Heart left ventricle (tissue), 16 donors: ENCODE data around the gene MEAK7. TPM values are rescaled to one million over a fixed set of nuclear protein-coding genes. Genes with fewer than 3 reads are reported as not detected.

ENCODE experiments used
- ATAC-seq, 4 donors: fragments of 200-7000 bp; cut with Tn5 transposase; one replicate each; pipeline ENCODE4 v1.9.1; 2020 to 2022; ENCODE audit warnings: moderate library complexity in 4 of 4, mild to moderate bottlenecking in 3 of 4, moderate number of reproducible peaks in 1 of 4
- DNase-seq, 5 donors: peaks; one replicate each; pipeline ENCODE4 v3.0.0-alpha.2; 2020
- H3K27ac ChIP-seq, 12 donors: fragments of 200-600 bp; sonication (generic) in 4 of 12; one replicate each; pipeline versions ENCODE4 v1.5.0 to v1.8.0; 2016 to 2022; ENCODE audit warnings: mild to moderate bottlenecking in 2 of 12
- H3K27me3 ChIP-seq, 9 donors: fragments of 200-600 bp; sonication (generic) in 2 of 9; one replicate each; pipeline versions ENCODE4 v1.5.1 to v1.8.0; 2016 to 2022; ENCODE audit warnings: mild to moderate bottlenecking in 3 of 9
- H3K36me3 ChIP-seq, 9 donors: fragments of 200-600 bp; sonication (generic) in 2 of 9; one replicate each; pipeline versions ENCODE4 v1.5.0 to v1.8.0; 2018 to 2022; ENCODE audit warnings: mild to moderate bottlenecking in 2 of 9
- H3K4me1 ChIP-seq, 12 donors: fragments of 200-600 bp; sonication (generic) in 4 of 12; one replicate each; pipeline versions ENCODE4 v1.5.0 to v1.8.0; 2016 to 2022; ENCODE audit warnings: mild to moderate bottlenecking in 3 of 12
- H3K4me3 ChIP-seq, 12 donors: fragments of 200-600 bp; sonication (generic) in 4 of 12; one replicate each; pipeline versions ENCODE4 v1.5.0 to v1.8.0; 2017 to 2022; ENCODE audit warnings: mild to moderate bottlenecking in 9 of 12, moderate library complexity in 4 of 12
- H3K9me3 ChIP-seq, 12 donors: fragments of 200-600 bp; sonication (generic) in 4 of 12; one replicate each; pipeline versions ENCODE4 v1.5.0 to v1.8.0; 2016 to 2022; ENCODE audit warnings: mild to moderate bottlenecking in 1 of 12
- CTCF ChIP-seq, 12 donors: fragments of 200-600 bp; sonication (generic) in 4 of 12; IDR thresholded peaks; one replicate each; pipeline versions ENCODE4 v1.5.0 to v1.8.0; 2018 to 2022; ENCODE audit warnings: antibody characterized with exemption in 12 of 12, mild to moderate bottlenecking in 5 of 12
- POLR2A ChIP-seq, 2 donors: fragments of 450-650 bp; IDR thresholded peaks; one replicate each; pipeline ENCODE4 v1.6.1; 2017; ENCODE audit warnings: antibody characterized with exemption in 2 of 2, mild to moderate bottlenecking in 2 of 2, moderate library complexity in 2 of 2
- WGBS, 4 donors: extraction: QIAGEN DNeasy Blood & Tissue Kit in 2 of 4; methylation state at CpG; one replicate each; pipeline versions ENCODE4 v1.1.5 to v1.1.7; 2013 to 2018; 5-methylcytosine and 5-hydroxymethylcytosine counted together
- intact Hi-C, 10 donors: fragments of 100-400 bp; cut with DNase I; formaldehyde crosslinking; loops; one replicate each; pipeline versions ENCODE4 v1.11.1 to v1.14.2; 2022
- polyA plus RNA-seq, 2 donors: library from polyadenylated mRNA; stranded (reverse); fragments of 200-250 nt; gene quantifications; one replicate each; pipeline ENCODE4 v1.2.3, GENCODE V29; 2013
- total RNA-seq, 9 donors: library from RNA; depleted of rRNA in 2 of 9; stranded (reverse); fragments of >200 nt in 2 of 9; fragmentation: NEBNext Ultra II Directional in 3 of 9; extraction: Animal tissue kit (Norgen Biotek cat#: 25700) in 3 of 9; gene quantifications; one replicate each; pipeline versions ENCODE4 v1.1.0 to v1.2.4, GENCODE V29; 2016 to 2023
- donor health status: ischemic (EF 13 %, LVEDD 7.1; RV severe dilation, severe dysfunction).
- donor health status: healthy with polysubstance abuse.
- donor health status: DM: no; HTN: yes; CAD: no.
- donor health status: DM: no; HTN: no; CAD: no.
- donor health status: ischemic (EF 25% LVEDD 6.9; RV normal size, moderate dysfunction).
- donor health status: ischemic (EF 25% LVEDD 5.7; RV mildly dilated, moderate dysfunction).
- donor health status: healthy.
- donor health status: DM: yes; HTN: yes; CAD: no.
- donor health status: ischemic (EF 35%, LVEDD 5.7; RV mildly dilated, moderate dysfunction).
- donor health status: nonischemic (EF 11% LVEDD 7.7; RV severe dilation, severe dysfunction).
- donor health status: DM: yes; HTN: yes; CAD: no.
- donor health status: PGD.
- donor health status: ischemic (EF 29% LVEDD 5.4; RV normal size, mild dysfunction).
- donor health status: nonischemic (EF 23%, LVEDD 6.1; RV moderate dilation, normal function).

The MEAK7 gene
- total and polyA plus RNA-seq, 11 donors, result 2.2 to 13.2 (median 5.1) TPM

- ATAC-seq (no peak), DNase-seq (no peak)
- no peak for TF ChIP-seq POLR2A (IDR thresholded peaks at IDR 0.05)
- no peak for TF ChIP-seq CTCF (IDR thresholded peaks at IDR 0.05)
- Histone ChIP-seq H3K36me3 (no peaks in the 10 kb centered on the region), H3K9me3 (peaks cover 0 to 10% (median 0%) of the 10 kb centered on the region in 12 donors), H3K27ac (no peak overlapping the region), H3K27me3 (no peaks in the 10 kb centered on the region), H3K4me1 (peaks cover 12 to 54% (median 37%) of the 10 kb centered on the region in 12 donors), H3K4me3 (no peak overlapping the region)
- WGBS, 4 donors, result 96 to 99% (median 97%) methylated on average over 3 of the region's 3 CpGs
- intact Hi-C loops, result loop anchor here in 1 of 10 donors (5.0 to 10.0 kb wide), 2 partner anchors 68 to 435 kb away; no protein-coding TSS in a partner anchor
Measured at GRCh38 chr16:84529607-84530006, 25.1 kb upstream of the MEAK7 start.

- peaks cover 12 to 50% (median 36%) of the 10 kb centered on the region in 12 donors for H3K4me1 ChIP-seq
- intact Hi-C loops, result loop anchor here in 1 of 10 donors (10.0 kb wide), 1 partner anchor 436 kb away; no protein-coding TSS in a partner anchor
- DNase-seq, result no peak
- H3K4me3 ChIP-seq, result no peak overlapping the region
- 89 to 94% (median 89%) methylated on average over 6 of the region's 6 CpGs for WGBS, 4 donors
- H3K9me3 ChIP-seq, result peaks cover 0 to 10% (median 0%) of the 10 kb centered on the region in 12 donors
- no peak for ATAC-seq
- TF ChIP-seq CTCF (IDR thresholded peaks at IDR 0.05), result no peak
- no peak for TF ChIP-seq POLR2A (IDR thresholded peaks at IDR 0.05)
- peak overlapping the region in 3 of 12 donors; percentile 68 to 82 (median 72) for H3K27ac ChIP-seq
- H3K36me3 ChIP-seq, result no peaks in the 10 kb centered on the region
- no peaks in the 10 kb centered on the region for H3K27me3 ChIP-seq
Measured at GRCh38 chr16:84528322-84528721, 23.9 kb upstream of the MEAK7 start.

GRCh38 chr16:84527532-84528269 lies 23.2 kb upstream of the MEAK7 start:
- H3K4me1 ChIP-seq, result peaks cover 9 to 44% (median 31%) of the 10 kb centered on the region in 12 donors
- intact Hi-C loops, result loop anchor here in 1 of 10 donors (10.0 kb wide), 1 partner anchor 437 kb away; no protein-coding TSS in a partner anchor
- TF ChIP-seq POLR2A (IDR thresholded peaks at IDR 0.05), result no peak
- no peak for TF ChIP-seq CTCF (IDR thresholded peaks at IDR 0.05)
- peak overlapping the region; percentile 45 to 85 (median 73) for H3K27ac ChIP-seq
- no peaks in the 10 kb centered on the region for H3K36me3 ChIP-seq
- DNase-seq (peak in 1 of 5 donors; percentile 46), ATAC-seq (peak in 1 of 4 donors; percentile 14)
- WGBS, 4 donors, result 59 to 61% (median 61%) methylated on average over 9 to 11 of the region's 11 CpGs
- peak overlapping the region in 7 of 12 donors; percentile 2 to 36 (median 28) for H3K4me3 ChIP-seq
- no peaks in the 10 kb centered on the region for H3K27me3 ChIP-seq
- H3K9me3 ChIP-seq, result peaks cover 0 to 7% (median 0%) of the 10 kb centered on the region in 12 donors
